A673 (cell line): ENCODE results near the gene TBC1D4. TPM values are rescaled to one million over a fixed set of nuclear protein-coding genes. Genes with fewer than 3 reads are reported as not detected.

Source experiments
- BruUV-seq: library from RNA; stranded (reverse); fragments of 400-500 nt; replicated peaks from 2 replicates; lab custom pipeline; 2021; lab: Mats Ljungman, UMichigan
- CTCF ChIA-PET: fragments of 300-600 bp; sonication (Branson Sonifier 250); formaldehyde crosslinking; loops from one replicate; lab custom pipeline; 2022; ENCODE audit warnings: antibody characterized with exemption; lab: Charles Lee
- POLR2A ChIA-PET: fragments of 300-600 bp; sonication (Branson Sonifier 250); formaldehyde crosslinking; loops from one replicate; lab custom pipeline; 2022; ENCODE audit warnings: antibody characterized with exemption; ENCODE audit not compliant: low non-redundant PET; lab: Charles Lee
- DNase-seq: peaks from one replicate; pipeline ENCODE4 v3.0.0-alpha.2; 2015; ENCODE audit warnings: low spot score
- H3K27ac ChIP-seq: fragments of 200-600 bp; sonication (generic); 2 replicates; pipeline ENCODE4 v1.5.1; 2016; ENCODE audit warnings: mixed run types, low read depth, mild to moderate bottlenecking, mixed read lengths, antibody characterized with exemption, low read length; ENCODE audit not compliant: poor library complexity, severe bottlenecking
- H3K27me3 ChIP-seq: fragments of 200-600 bp; sonication (generic); replicated peaks from 2 replicates; pipeline ENCODE4 v1.6.1; 2017; ENCODE audit warnings: mixed run types, low read depth, mild to moderate bottlenecking, mixed read lengths, antibody characterized with exemption, low read length; ENCODE audit not compliant: insufficient read depth, poor library complexity
- H3K36me3 ChIP-seq: fragments of 200-600 bp; sonication (generic); 2 replicates; pipeline ENCODE4 v1.6.1; 2016; ENCODE audit warnings: mixed run types, mild to moderate bottlenecking, mixed read lengths, antibody characterized with exemption, low read length; ENCODE audit not compliant: insufficient read depth, poor library complexity, severe bottlenecking
- H3K4me1 ChIP-seq: fragments of 200-600 bp; sonication (generic); 2 replicates; pipeline ENCODE4 v1.6.1; 2017; ENCODE audit warnings: mixed run types, mild to moderate bottlenecking, mixed read lengths, antibody characterized with exemption, low read length; ENCODE audit not compliant: insufficient read depth, poor library complexity, severe bottlenecking
- H3K4me3 ChIP-seq: fragments of 200-600 bp; sonication (generic); 2 replicates; pipeline ENCODE4 v1.5.1; 2016; ENCODE audit warnings: low read depth, mixed run types, mild to moderate bottlenecking, mixed read lengths, low read length; ENCODE audit not compliant: poor library complexity, severe bottlenecking
- H3K9me3 ChIP-seq: fragments of 200-600 bp; sonication (generic); 2 replicates; pipeline ENCODE4 v1.6.1; 2016; ENCODE audit warnings: mixed run types, low read depth, mild to moderate bottlenecking, mixed read lengths, antibody characterized with exemption, low read length; ENCODE audit not compliant: poor library complexity, severe bottlenecking
- EZH2 ChIP-seq: fragments of 200-600 bp; sonication (generic); IDR thresholded peaks from 2 replicates; pipeline ENCODE4 v1.6.1; 2017; ENCODE audit warnings: borderline replicate concordance, low read depth, mild to moderate bottlenecking, mixed read lengths, antibody characterized with exemption, low read length; ENCODE audit not compliant: poor library complexity, severe bottlenecking
- intact Hi-C: fragments of 100-400 bp; cut with micrococcal nuclease; formaldehyde crosslinking; loops from one replicate; pipeline ENCODE4 v1.10.0; 2022; ENCODE audit not compliant: unreplicated experiment
- total RNA-seq: library from RNA; stranded (reverse); gene quantifications from 2 replicates; pipeline ENCODE4 v1.2.3, GENCODE V29; 2021
- TF ChIP-seq, protein P1 (sequence below): fragments of 300-800, 200-600 bp; sonication (generic); conservative IDR thresholded peaks from 2 replicates; pipeline ENCODE4 v1.5.1; 2017; ENCODE audit warnings: low read depth, mild to moderate bottlenecking, antibody characterized with exemption, low read length, moderate library complexity, mixed read lengths

The TBC1D4 gene
- total RNA-seq, 1 experiment from 2014 or later = 9.8 TPM

- no peak for DNase-seq
- TF ChIP-seq EZH2 = no peak
- TF ChIP-seq, protein P1, sequence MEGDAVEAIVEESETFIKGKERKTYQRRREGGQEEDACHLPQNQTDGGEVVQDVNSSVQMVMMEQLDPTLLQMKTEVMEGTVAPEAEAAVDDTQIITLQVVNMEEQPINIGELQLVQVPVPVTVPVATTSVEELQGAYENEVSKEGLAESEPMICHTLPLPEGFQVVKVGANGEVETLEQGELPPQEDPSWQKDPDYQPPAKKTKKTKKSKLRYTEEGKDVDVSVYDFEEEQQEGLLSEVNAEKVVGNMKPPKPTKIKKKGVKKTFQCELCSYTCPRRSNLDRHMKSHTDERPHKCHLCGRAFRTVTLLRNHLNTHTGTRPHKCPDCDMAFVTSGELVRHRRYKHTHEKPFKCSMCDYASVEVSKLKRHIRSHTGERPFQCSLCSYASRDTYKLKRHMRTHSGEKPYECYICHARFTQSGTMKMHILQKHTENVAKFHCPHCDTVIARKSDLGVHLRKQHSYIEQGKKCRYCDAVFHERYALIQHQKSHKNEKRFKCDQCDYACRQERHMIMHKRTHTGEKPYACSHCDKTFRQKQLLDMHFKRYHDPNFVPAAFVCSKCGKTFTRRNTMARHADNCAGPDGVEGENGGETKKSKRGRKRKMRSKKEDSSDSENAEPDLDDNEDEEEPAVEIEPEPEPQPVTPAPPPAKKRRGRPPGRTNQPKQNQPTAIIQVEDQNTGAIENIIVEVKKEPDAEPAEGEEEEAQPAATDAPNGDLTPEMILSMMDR = no peak
- Histone ChIP-seq H3K9me3 (no peaks in the 10 kb centered on the region), H3K27me3 (no peaks in the 10 kb centered on the region), H3K4me3 (no peak overlapping the region), H3K36me3 (no peaks in the 10 kb centered on the region), H3K4me1 (no peaks in the 10 kb centered on the region), H3K27ac (no peak overlapping the region)
- intact Hi-C loops = loop anchor here (2.0 to 5.0 kb wide), 2 partner anchors 109 to 176 kb away; partner anchors contain the start of genes TBC1D4 and UCHL3
- no TSS peak for BruUV-seq
- ChIA-PET POLR2A (interaction anchor here (0.6 kb wide), 1 partner anchor 1380 kb away, joined by 3 read pairs; no protein-coding TSS in a partner anchor), CTCF (no interaction called here)
These were observed 108.8 kb downstream of the TBC1D4 start for GRCh38 chr13:75372923-75373841.

DNA sequence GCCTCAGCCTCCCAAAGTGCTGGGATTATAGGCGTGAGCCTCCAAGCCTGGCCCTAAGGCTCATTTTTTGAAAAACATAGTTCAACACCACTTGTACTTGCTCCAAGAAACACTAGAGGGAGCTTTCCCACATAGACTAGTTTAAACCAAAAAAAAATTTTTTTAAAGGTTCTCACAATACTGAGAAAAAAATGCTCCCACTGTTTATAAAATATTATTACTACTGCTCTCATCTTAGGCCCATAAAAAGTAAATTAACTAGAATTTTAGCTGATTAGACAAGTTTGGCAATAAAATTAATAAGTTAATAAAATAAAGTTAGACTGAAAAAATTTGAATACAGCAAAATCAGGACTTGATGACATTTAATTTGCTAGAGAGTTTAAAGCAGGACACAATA is 109.5 kb downstream of the TBC1D4 start:
- no peaks in the 10 kb centered on the region for H3K4me1 ChIP-seq
- intact Hi-C loops = loop anchor here (2.0 to 5.0 kb wide), 2 partner anchors 110 to 176 kb away; partner anchors contain the start of genes TBC1D4 and UCHL3
- peak; percentile 60 for DNase-seq
- H3K4me3 ChIP-seq = no peak overlapping the region
- ChIA-PET CTCF (no interaction called here), POLR2A (interaction anchor here (0.6 kb wide), 1 partner anchor 1379 kb away, joined by 3 read pairs; no protein-coding TSS in a partner anchor)
- H3K27me3 ChIP-seq = no peaks in the 10 kb centered on the region
- no peaks in the 10 kb centered on the region for H3K36me3 ChIP-seq
- H3K27ac ChIP-seq = no peak overlapping the region
- no TSS peak for BruUV-seq
- TF ChIP-seq EZH2 = no peak
- TF ChIP-seq, protein P1 = peak; percentile 68
- no peaks in the 10 kb centered on the region for H3K9me3 ChIP-seq

DNA sequence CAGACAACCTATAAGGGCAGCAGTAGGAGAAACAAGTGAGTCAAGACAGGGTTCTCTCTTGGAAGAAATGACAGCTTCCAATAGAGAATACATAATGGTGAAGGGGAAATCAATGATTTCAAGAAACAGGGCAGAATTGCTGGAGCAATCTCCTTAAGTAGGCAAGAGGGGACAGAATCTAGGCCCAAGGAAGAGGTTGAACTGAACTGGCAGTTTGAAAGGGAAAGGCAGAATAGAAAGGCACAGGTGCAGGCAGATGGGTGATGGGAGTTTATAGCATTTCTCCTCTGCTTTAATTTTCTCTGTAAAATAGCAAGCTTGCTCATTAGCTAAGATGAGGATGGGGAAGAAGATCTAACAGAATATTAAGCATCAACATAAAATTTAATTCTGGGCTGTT is 110.8 kb downstream of the TBC1D4 start:
- POLR2A ChIA-PET = no interaction called here
- no peak for TF ChIP-seq EZH2
- TF ChIP-seq, protein P1 = no peak
- CTCF ChIA-PET = interaction anchor here (0.6 kb wide), 1 partner anchor 1329 kb away, joined by 6 read pairs; no protein-coding TSS in a partner anchor

More for the DNA sequence above, 110.8 kb downstream of the TBC1D4 start:
- H3K9me3 ChIP-seq = no peaks in the 10 kb centered on the region
- H3K27ac ChIP-seq = no peak overlapping the region
- no peaks in the 10 kb centered on the region for H3K27me3 ChIP-seq
- no peaks in the 10 kb centered on the region for H3K36me3 ChIP-seq
- no TSS peak for BruUV-seq
- DNase-seq = no peak
- H3K4me3 ChIP-seq = no peak overlapping the region
- intact Hi-C loops = loop anchor here (5.0 kb wide), 1 partner anchor 111 kb away; the partner anchor contains the start of gene TBC1D4
- H3K4me1 ChIP-seq = peaks cover 4% of the 10 kb centered on the region
